Upper lobe of right lung (tissue), 1 donor: ENCODE measurements around the gene KIF5B. TPM values are rescaled to one million over a fixed set of nuclear protein-coding genes. Genes with fewer than 3 reads are reported as not detected.
"Not testable (repeated sequence)": the region's sequence is repeated elsewhere in the genome, so short reads cannot be mapped to it uniquely, and the experiment has no call there.

ENCODE experiments used
- ATAC-seq: fragments of 200-7000 bp; cut with Tn5 transposase; one replicate; pipeline ENCODE4 v1.9.1; 2020; ENCODE audit warnings: mild to moderate bottlenecking, moderate library complexity
- DNase-seq: peaks from one replicate; pipeline ENCODE4 v3.0.0-alpha.2; 2020
- H3K27ac ChIP-seq: fragments of 200-600 bp; one replicate; pipeline ENCODE4 v1.8.0; 2022
- H3K27me3 ChIP-seq: fragments of 200-600 bp; one replicate; pipeline ENCODE4 v1.8.0; 2022; ENCODE audit warnings: mild to moderate bottlenecking
- H3K36me3 ChIP-seq: fragments of 200-600 bp; one replicate; pipeline ENCODE4 v1.8.0; 2022
- H3K4me1 ChIP-seq: fragments of 200-600 bp; one replicate; pipeline ENCODE4 v1.8.0; 2022
- H3K4me3 ChIP-seq: fragments of 200-600 bp; one replicate; pipeline ENCODE4 v1.8.0; 2022; ENCODE audit warnings: mild to moderate bottlenecking
- H3K9me3 ChIP-seq: fragments of 200-600 bp; one replicate; pipeline ENCODE4 v1.8.0; 2022
- intact Hi-C: fragments of 100-400 bp; cut with DNase I; formaldehyde crosslinking; loops from one replicate; pipeline ENCODE4 v1.11.0; 2022
- total RNA-seq: library from RNA; stranded (reverse); fragmentation: NEBNext Ultra II Directional; extraction: Animal tissue kit (Norgen Biotek cat#: 25700); gene quantifications from one replicate; pipeline ENCODE4 v1.2.1, GENCODE V29; 2021
- TF ChIP-seq, protein P1 (sequence below): fragments of 200-600 bp; IDR thresholded peaks from one replicate; pipeline ENCODE4 v1.8.0; 2022; ENCODE audit warnings: antibody characterized with exemption
- donor health status: DM: no; HTN: yes; CAD: no; lungs with severe emphysema.

Gene KIF5B
- total RNA-seq, 1 donor from 2014 or later: 112 TPM

- intact Hi-C loops: no loop called here
- Histone ChIP-seq H3K4me1 (peaks cover 8% of the 10 kb centered on the region), H3K27me3 (no peaks in the 10 kb centered on the region), H3K9me3 (no peaks in the 10 kb centered on the region), H3K36me3 (no peaks in the 10 kb centered on the region), H3K4me3 (no peak overlapping the region), H3K27ac (no peak overlapping the region)
- DNase-seq (no peak), ATAC-seq (no peak)
- TF ChIP-seq, protein P1, sequence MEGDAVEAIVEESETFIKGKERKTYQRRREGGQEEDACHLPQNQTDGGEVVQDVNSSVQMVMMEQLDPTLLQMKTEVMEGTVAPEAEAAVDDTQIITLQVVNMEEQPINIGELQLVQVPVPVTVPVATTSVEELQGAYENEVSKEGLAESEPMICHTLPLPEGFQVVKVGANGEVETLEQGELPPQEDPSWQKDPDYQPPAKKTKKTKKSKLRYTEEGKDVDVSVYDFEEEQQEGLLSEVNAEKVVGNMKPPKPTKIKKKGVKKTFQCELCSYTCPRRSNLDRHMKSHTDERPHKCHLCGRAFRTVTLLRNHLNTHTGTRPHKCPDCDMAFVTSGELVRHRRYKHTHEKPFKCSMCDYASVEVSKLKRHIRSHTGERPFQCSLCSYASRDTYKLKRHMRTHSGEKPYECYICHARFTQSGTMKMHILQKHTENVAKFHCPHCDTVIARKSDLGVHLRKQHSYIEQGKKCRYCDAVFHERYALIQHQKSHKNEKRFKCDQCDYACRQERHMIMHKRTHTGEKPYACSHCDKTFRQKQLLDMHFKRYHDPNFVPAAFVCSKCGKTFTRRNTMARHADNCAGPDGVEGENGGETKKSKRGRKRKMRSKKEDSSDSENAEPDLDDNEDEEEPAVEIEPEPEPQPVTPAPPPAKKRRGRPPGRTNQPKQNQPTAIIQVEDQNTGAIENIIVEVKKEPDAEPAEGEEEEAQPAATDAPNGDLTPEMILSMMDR: no peak
Observed at GRCh38 chr10:31975157-31975765, 81.0 kb downstream of the KIF5B start.

DNA sequence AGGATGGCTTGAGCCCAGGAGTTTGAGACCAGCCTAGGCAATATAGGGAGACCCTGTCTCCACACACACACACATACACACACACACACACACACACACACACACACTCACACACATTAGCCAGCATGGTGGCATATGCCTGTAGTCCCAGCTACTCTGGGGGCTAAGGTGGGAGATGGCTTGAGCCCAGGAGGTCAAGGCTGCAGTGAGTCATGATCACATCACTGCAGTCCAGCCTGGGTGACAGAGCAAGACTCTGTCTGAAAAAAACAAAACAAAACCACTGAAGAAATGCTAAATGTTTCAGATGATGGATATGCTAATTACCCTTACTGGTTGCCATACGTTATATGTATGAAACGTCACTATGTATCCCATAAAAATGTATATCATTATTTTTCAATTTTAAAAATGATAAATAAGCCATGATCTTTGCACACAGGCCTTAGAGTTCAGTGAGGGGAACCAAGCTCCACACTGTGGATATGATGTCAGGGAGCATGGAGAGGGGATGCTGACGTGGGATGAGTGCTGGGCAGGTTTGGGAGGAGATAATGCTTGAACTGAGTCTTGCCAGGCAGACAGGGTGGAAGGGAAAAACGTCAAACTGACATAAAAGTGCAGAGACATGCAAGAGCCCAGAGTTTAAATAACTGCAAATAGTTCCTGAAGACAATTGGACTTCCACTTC, 81.6 kb downstream of the KIF5B start:
- Histone ChIP-seq H3K36me3 (no peaks in the 10 kb centered on the region), H3K4me1 (peaks cover 8% of the 10 kb centered on the region), H3K27me3 (no peaks in the 10 kb centered on the region), H3K9me3 (no peaks in the 10 kb centered on the region), H3K27ac (no peak overlapping the region), H3K4me3 (no peak overlapping the region)
- no peak for ATAC-seq
- intact Hi-C loops: no loop called here
- no peak for DNase-seq
- TF ChIP-seq, protein P1: no peak

GRCh38 chr10:31972519-31973041, 83.6 kb downstream of the KIF5B start:
- TF ChIP-seq, protein P1: no peak
- Histone ChIP-seq H3K4me1 (peaks cover under 1% of the 10 kb centered on the region), H3K36me3 (no peaks in the 10 kb centered on the region), H3K27ac (no peak overlapping the region), H3K4me3 (no peak overlapping the region), H3K27me3 (no peaks in the 10 kb centered on the region), H3K9me3 (no peaks in the 10 kb centered on the region)
- DNase-seq (no peak), ATAC-seq (peak; percentile 79)
- intact Hi-C loops: no loop called here

DNA sequence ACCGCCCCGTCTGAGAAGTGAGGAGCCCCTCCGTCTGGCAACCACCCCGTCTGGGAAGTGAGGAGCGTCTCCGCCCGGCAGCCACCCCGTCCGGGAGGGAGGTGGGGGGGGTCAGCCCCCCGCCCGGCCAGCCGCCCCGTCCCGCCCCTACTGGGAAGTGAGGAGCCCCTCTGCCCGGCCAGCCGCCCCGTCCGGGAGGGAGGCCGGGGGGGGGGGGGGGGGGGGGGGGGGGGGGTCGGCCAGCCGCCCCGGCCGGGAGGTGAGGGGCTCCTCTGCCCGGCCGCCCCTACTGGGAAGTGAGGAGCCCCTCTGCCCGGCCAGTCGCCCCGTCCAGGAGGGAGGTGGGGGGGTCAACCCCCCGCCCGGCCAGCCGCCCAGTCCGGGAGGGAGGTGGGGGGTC, 86.4 kb downstream of the KIF5B start:
- H3K27ac ChIP-seq, intact Hi-C loops, H3K36me3 ChIP-seq, H3K27me3 ChIP-seq, H3K4me1 ChIP-seq, ATAC-seq, DNase-seq, H3K4me3 ChIP-seq, H3K9me3 ChIP-seq: not testable (repeated sequence)

DNA sequence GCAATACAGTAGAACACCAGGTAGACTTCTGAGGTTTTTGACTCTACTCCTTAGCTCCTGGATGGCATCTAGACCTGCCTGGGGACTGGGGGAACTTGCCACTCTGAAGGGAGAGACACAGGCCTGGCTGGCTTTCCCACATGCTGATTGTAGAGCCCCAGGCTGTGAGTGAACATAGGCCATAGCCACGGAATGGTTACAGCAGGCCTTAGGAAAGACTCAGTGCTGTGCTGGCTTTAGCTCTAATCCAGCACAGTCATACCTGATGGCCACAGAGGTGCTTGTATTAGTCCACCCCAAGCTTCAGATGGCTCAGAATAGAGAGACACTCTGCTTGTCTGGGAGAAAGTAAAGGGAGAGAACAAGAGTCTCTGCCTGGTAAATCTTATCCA, 92.6 kb downstream of the KIF5B start:
- H3K9me3 ChIP-seq: no peaks in the 10 kb centered on the region
- intact Hi-C loops: no loop called here
- TF ChIP-seq, protein P1: no peak
- DNase-seq: no peak
- H3K27ac ChIP-seq: peak overlapping the region; percentile 21
- no peak for ATAC-seq
- H3K36me3 ChIP-seq: no peaks in the 10 kb centered on the region
- no peaks in the 10 kb centered on the region for H3K27me3 ChIP-seq
- peaks cover 20% of the 10 kb centered on the region for H3K4me1 ChIP-seq
- H3K4me3 ChIP-seq: no peak overlapping the region

DNA sequence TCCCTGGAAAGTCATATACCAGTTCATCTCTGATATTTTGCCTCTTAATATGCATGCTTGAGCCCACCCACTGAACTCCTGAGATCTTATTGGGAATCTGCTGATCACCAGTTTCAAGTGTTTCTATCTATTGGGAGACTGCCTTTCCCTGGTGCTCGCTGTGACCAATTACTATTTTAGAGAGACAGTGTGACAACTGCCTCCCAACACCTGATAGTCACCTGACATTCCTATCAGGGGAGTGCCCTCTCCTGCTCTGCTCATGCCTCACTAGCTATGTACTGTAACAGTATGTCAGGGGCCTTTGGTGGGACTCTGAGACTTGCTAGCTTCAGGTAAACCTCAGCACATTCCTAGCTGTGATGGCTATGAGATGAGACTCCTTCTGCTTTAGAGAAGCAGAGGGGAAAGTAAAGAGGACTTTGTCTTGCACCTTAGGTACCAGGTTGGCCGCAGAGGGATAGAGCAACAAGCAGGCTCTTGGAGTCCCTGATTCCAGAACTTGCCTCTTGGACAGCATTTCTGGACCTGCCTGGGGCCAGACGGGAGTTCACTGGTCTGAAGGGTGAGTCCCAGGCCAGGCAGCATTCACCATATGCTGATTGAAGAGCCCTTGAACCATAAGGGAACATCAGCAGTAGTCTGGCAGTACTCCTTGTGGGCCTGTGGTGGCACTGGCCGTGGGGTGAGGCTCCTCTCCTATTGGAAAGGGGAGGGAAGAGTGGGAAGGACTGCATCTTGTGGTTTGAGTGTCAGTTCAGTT, 93.2 kb downstream of the KIF5B start:
- no peak for DNase-seq
- H3K9me3 ChIP-seq: no peaks in the 10 kb centered on the region
- peak overlapping the region; percentile 21 for H3K27ac ChIP-seq
- no peaks in the 10 kb centered on the region for H3K36me3 ChIP-seq
- peaks cover 20% of the 10 kb centered on the region for H3K4me1 ChIP-seq
- peak; percentile 63 for ATAC-seq
- H3K4me3 ChIP-seq: no peak overlapping the region
- no peaks in the 10 kb centered on the region for H3K27me3 ChIP-seq
- intact Hi-C loops: no loop called here
- TF ChIP-seq, protein P1: no peak
